Calu3 (cell line): ENCODE results near the gene SLC22A8. TPM values are rescaled to one million over a fixed set of nuclear protein-coding genes. Genes with fewer than 3 reads are reported as not detected.

Experiments used
- BruUV-seq: library from RNA; stranded (reverse); fragments of 400-500 nt; replicated peaks from 2 replicates; lab custom pipeline; 2021; lab: Mats Ljungman, UMichigan
- CTCF ChIA-PET: fragments of 300-600 bp; sonication (Branson Sonifier 250); formaldehyde crosslinking; loops from one replicate; lab custom pipeline; 2022; ENCODE audit warnings: antibody characterized with exemption; lab: Charles Lee
- DNase-seq: peaks from one replicate; pipeline ENCODE4 v3.0.0; 2022
- H3K27ac Mint-ChIP-seq: one replicate; pipeline ENCODE4 v1.8.0; 2022; ENCODE audit warnings: mixed read lengths; ENCODE audit not compliant: unreplicated experiment
- H3K27me3 Mint-ChIP-seq: one replicate; pipeline ENCODE4 v1.8.0; 2022; ENCODE audit warnings: mixed read lengths; ENCODE audit not compliant: unreplicated experiment
- H3K36me3 Mint-ChIP-seq: one replicate; pipeline ENCODE4 v1.8.0; 2022; ENCODE audit warnings: mild to moderate bottlenecking, moderate library complexity, mixed read lengths; ENCODE audit not compliant: insufficient read depth, unreplicated experiment
- H3K4me1 Mint-ChIP-seq: one replicate; pipeline ENCODE4 v1.8.0; 2022; ENCODE audit warnings: mild to moderate bottlenecking, low read depth, mixed read lengths; ENCODE audit not compliant: unreplicated experiment
- H3K4me3 Mint-ChIP-seq: one replicate; pipeline ENCODE4 v1.8.0; 2022; ENCODE audit warnings: mild to moderate bottlenecking, low read depth, moderate library complexity, mixed read lengths; ENCODE audit not compliant: unreplicated experiment
- H3K9me3 Mint-ChIP-seq: one replicate; pipeline ENCODE4 v1.8.0; 2022; ENCODE audit warnings: low read depth, mixed read lengths; ENCODE audit not compliant: unreplicated experiment
- intact Hi-C: fragments of 100-400 bp; cut with micrococcal nuclease; formaldehyde crosslinking; loops from one replicate; pipeline ENCODE4 v1.10.0; 2022; ENCODE audit not compliant: unreplicated experiment
- total RNA-seq: library from RNA; stranded (reverse); gene quantifications from 2 replicates; pipeline ENCODE4 v1.2.3, GENCODE V29; 2022
- TF ChIP-seq, protein P1 (sequence below): fragments of 200-600 bp; IDR thresholded peaks from one replicate; pipeline ENCODE4 v1.8.0; 2022; ENCODE audit warnings: antibody characterized with exemption; ENCODE audit not compliant: unreplicated experiment

Gene SLC22A8
- total RNA-seq, 1 experiment from 2014 or later = not detected

DNA sequence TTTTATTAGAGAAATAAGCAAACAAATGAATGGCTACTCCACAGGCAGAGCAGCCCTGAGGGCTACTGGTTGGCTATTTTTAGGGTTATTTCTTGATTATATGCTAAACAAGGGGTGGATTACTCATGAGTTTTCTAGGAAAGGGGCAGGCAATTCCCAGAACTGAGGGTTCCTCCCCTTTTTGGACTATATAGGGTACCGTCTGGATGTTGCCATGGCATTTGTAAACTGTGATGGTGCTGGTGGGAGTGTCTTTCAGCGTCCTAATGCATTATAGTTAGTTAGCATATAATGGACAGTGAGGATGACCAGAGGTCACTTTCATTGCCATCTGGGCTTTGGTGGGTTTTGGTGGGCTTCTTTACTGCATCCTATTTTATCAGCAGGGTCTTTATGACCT lies 50.1 kb downstream of the SLC22A8 start:
- no TSS peak for BruUV-seq
- no peaks in the 10 kb centered on the region for H3K9me3 Mint-ChIP-seq
- CTCF ChIA-PET = no interaction called here
- no peak overlapping the region for H3K27ac Mint-ChIP-seq
- no peaks in the 10 kb centered on the region for H3K4me1 Mint-ChIP-seq
- H3K4me3 Mint-ChIP-seq = no peak overlapping the region
- intact Hi-C loops = no loop called here
- H3K36me3 Mint-ChIP-seq = no peaks in the 10 kb centered on the region
- peaks cover 63% of the 10 kb centered on the region for H3K27me3 Mint-ChIP-seq
- TF ChIP-seq, protein P1, sequence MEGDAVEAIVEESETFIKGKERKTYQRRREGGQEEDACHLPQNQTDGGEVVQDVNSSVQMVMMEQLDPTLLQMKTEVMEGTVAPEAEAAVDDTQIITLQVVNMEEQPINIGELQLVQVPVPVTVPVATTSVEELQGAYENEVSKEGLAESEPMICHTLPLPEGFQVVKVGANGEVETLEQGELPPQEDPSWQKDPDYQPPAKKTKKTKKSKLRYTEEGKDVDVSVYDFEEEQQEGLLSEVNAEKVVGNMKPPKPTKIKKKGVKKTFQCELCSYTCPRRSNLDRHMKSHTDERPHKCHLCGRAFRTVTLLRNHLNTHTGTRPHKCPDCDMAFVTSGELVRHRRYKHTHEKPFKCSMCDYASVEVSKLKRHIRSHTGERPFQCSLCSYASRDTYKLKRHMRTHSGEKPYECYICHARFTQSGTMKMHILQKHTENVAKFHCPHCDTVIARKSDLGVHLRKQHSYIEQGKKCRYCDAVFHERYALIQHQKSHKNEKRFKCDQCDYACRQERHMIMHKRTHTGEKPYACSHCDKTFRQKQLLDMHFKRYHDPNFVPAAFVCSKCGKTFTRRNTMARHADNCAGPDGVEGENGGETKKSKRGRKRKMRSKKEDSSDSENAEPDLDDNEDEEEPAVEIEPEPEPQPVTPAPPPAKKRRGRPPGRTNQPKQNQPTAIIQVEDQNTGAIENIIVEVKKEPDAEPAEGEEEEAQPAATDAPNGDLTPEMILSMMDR = no peak
- no peak for DNase-seq

DNA sequence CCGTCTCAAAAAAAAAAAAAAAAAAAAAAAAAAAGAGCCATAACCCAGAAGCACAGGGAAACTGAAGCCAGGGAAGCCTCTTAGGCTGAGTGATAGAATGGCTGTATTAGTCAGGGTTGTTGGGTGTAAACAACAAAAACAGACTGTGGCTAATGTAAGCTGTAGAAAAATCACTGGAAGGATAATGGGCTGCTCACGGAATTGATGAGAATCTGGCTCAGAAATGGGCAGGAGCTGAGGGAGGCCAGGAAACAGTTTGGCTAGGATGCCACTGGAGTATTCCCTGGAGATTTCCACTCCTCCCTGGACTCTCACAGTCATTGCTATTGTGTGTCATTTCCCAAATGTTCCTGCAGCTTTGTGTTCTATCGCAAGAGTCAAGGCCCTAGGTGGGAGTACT lies 53.2 kb downstream of the SLC22A8 start:
- CTCF ChIA-PET = interaction anchor here (0.7 kb wide), 1 partner anchor 56 kb away, joined by 4 read pairs; no protein-coding TSS in a partner anchor
- TF ChIP-seq, protein P1 = no peak
- peaks cover 49% of the 10 kb centered on the region for H3K27me3 Mint-ChIP-seq
- intact Hi-C loops = no loop called here
- no peaks in the 10 kb centered on the region for H3K36me3 Mint-ChIP-seq
- no peaks in the 10 kb centered on the region for H3K9me3 Mint-ChIP-seq
- H3K27ac Mint-ChIP-seq = no peak overlapping the region
- no peak for DNase-seq
- H3K4me1 Mint-ChIP-seq = no peaks in the 10 kb centered on the region
- BruUV-seq = no TSS peak
- no peak overlapping the region for H3K4me3 Mint-ChIP-seq

DNA sequence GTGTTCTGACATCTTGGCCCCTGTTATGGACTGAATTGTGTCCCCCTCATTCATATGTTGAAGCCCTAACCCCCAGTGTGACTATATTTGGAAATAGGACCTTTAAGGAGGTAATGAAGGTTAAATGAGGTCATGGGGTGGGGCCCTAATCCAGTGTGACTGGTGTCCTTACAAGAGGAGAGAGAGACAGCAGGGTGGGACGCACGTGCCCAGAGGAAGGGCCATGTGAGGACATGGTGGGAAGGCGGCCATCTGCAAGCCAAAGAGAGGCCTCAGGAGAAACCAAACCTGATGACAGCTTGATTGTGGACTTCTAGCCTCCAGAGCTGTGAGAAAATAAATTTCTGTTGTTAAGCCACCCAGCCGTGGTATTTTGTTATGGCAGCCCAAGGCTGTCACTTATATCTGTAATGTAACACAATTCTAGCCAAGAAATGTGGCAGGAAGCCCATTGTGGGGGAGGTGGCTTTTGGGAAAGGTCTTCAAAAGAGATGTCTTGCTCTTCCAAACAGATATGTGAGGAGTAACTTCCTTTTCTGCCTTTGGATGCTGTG lies 54.5 kb downstream of the SLC22A8 start:
- H3K4me1 Mint-ChIP-seq = no peaks in the 10 kb centered on the region
- H3K4me3 Mint-ChIP-seq = no peak overlapping the region
- H3K9me3 Mint-ChIP-seq = no peaks in the 10 kb centered on the region
- intact Hi-C loops = no loop called here
- no peaks in the 10 kb centered on the region for H3K36me3 Mint-ChIP-seq
- CTCF ChIA-PET = no interaction called here
- TF ChIP-seq, protein P1 = no peak
- no TSS peak for BruUV-seq
- H3K27ac Mint-ChIP-seq = no peak overlapping the region
- no peak for DNase-seq
- H3K27me3 Mint-ChIP-seq = peaks cover 36% of the 10 kb centered on the region

DNA sequence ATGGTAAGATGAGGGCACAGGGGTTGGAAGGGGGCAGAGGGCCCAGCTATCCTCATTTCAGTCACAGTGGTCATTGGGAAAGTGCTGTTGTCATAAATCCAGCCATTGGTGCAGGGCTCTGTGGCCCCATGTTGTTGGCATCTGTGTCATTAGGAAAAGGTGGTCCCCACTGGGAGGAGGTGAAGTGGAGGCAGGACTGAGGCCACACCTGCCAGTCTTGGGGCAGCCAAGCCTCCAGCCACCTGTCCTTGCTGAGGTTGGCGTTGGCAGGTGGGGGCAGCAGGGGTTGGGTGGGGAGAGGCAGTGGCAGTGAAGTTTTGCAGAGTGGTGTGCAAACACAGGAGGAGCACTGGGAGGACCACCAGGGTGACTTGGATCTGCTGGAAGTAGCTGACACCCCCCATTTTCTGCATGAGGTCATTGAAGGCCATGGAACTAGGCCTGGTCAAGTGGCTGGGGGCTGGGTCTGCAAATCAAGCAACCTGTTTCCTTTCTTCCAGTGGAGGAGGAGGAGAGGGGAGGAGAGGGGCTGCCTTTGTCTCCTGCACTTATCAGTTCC lies 56.1 kb downstream of the SLC22A8 start:
- intact Hi-C loops = no loop called here
- no peak overlapping the region for H3K27ac Mint-ChIP-seq
- H3K9me3 Mint-ChIP-seq = no peaks in the 10 kb centered on the region
- DNase-seq = no peak
- no TSS peak for BruUV-seq
- TF ChIP-seq, protein P1 = no peak
- no peak overlapping the region for H3K4me3 Mint-ChIP-seq
- H3K36me3 Mint-ChIP-seq = no peaks in the 10 kb centered on the region
- peaks cover 32% of the 10 kb centered on the region for H3K27me3 Mint-ChIP-seq
- CTCF ChIA-PET = interaction anchor here (0.7 kb wide), 1 partner anchor 457 kb away, joined by 3 read pairs; no protein-coding TSS in a partner anchor
- no peaks in the 10 kb centered on the region for H3K4me1 Mint-ChIP-seq
